Neuronal stem cell (in vitro differentiated cells): ENCODE results near the gene ZNF618.

Experiments used
- DNase-seq: peaks from one replicate; pipeline ENCODE4 v3.0.0-alpha.2; 2013; ENCODE audit warnings: low spot score
- H2AFZ ChIP-seq: one replicate; pipeline ENCODE4 v1.6.1; 2013; ENCODE audit warnings: mild to moderate bottlenecking, low read length, inconsistent platforms
- H2AK5ac ChIP-seq: 2 replicates; pipeline ENCODE4 v1.6.1; 2013; ENCODE audit warnings: low read depth, mild to moderate bottlenecking, inconsistent platforms, low read length, moderate library complexity, mixed read lengths
- H2BK120ac ChIP-seq: 2 replicates; pipeline ENCODE4 v1.6.1; 2013; ENCODE audit warnings: low read depth, mild to moderate bottlenecking, inconsistent platforms, low read length, moderate library complexity, mixed read lengths
- H2BK12ac ChIP-seq: one replicate; pipeline ENCODE4 v1.6.1; 2013; ENCODE audit warnings: low read length, inconsistent platforms
- H2BK15ac ChIP-seq: 2 replicates; pipeline ENCODE4 v1.6.1; 2013; ENCODE audit warnings: mild to moderate bottlenecking, low read length, inconsistent platforms, mixed read lengths
- H2BK5ac ChIP-seq: one replicate; pipeline ENCODE4 v1.6.1; 2013; ENCODE audit warnings: inconsistent platforms, mild to moderate bottlenecking, low read length, moderate library complexity
- H3K14ac ChIP-seq: one replicate; pipeline ENCODE4 v1.6.1; 2013; ENCODE audit warnings: low read length, inconsistent platforms
- H3K18ac ChIP-seq: 2 replicates; pipeline ENCODE4 v1.6.1; 2013; ENCODE audit warnings: low read length, inconsistent platforms
- H3K23ac ChIP-seq: 2 replicates; pipeline ENCODE4 v1.6.1; 2013; ENCODE audit warnings: low read depth, mild to moderate bottlenecking, mixed read lengths, low read length, inconsistent platforms; ENCODE audit not compliant: poor library complexity
- H3K27ac ChIP-seq: replicated peaks from 3 replicates; pipeline ENCODE4 v1.5.1; 2013; ENCODE audit warnings: low read length, inconsistent platforms
- H3K27me3 ChIP-seq, 3 experiments: 2 replicates each; pipeline ENCODE4 v1.6.1; 2013; ENCODE audit warnings: low read length in 3 of 3, mild to moderate bottlenecking in 2 of 3, inconsistent platforms in 1 of 3, low read depth in 1 of 3, mixed read lengths in 1 of 3, moderate library complexity in 1 of 3; ENCODE audit not compliant: control insufficient read depth in 3 of 3, insufficient read depth in 3 of 3
- H3K36me3 ChIP-seq, 2 donors: replicated peaks in 1 of 2; 2 replicates each; pipeline ENCODE4 v1.6.1; 2013; ENCODE audit warnings: low read length in 2 of 2; ENCODE audit not compliant: control insufficient read depth in 2 of 2, insufficient read depth in 2 of 2
- H3K4ac ChIP-seq: 2 replicates; pipeline ENCODE4 v1.6.1; 2013; ENCODE audit warnings: inconsistent platforms, mild to moderate bottlenecking, low read length, moderate library complexity
- H3K4me1 ChIP-seq, 2 donors: 1 replicate in 1 of 2; 2 replicates in 1 of 2; pipeline ENCODE4 v1.6.1; 2013; ENCODE audit warnings: low read length in 2 of 2, low read depth in 1 of 2; ENCODE audit not compliant: control insufficient read depth in 2 of 2, insufficient read depth in 1 of 2
- H3K4me2 ChIP-seq: one replicate; pipeline ENCODE4 v1.6.1; 2013; ENCODE audit warnings: mild to moderate bottlenecking, low read length, inconsistent platforms; ENCODE audit not compliant: insufficient read depth, poor library complexity, severe bottlenecking
- H3K4me3 ChIP-seq, 2 donors: 2 replicates each; pipeline ENCODE4 v1.5.1; 2013; ENCODE audit warnings: low read length in 2 of 2, mild to moderate bottlenecking in 2 of 2, inconsistent platforms in 1 of 2, moderate library complexity in 1 of 2
- H3K79me1 ChIP-seq: one replicate; pipeline ENCODE4 v1.6.1; 2013; ENCODE audit warnings: low read depth, mild to moderate bottlenecking, inconsistent platforms, low read length, moderate library complexity
- H3K9ac ChIP-seq: one replicate; pipeline ENCODE4 v1.6.1; 2013; ENCODE audit warnings: mild to moderate bottlenecking, low read depth, low read length, inconsistent platforms; ENCODE audit not compliant: poor library complexity
- H3K9me3 ChIP-seq, 2 donors: replicated peaks in 1 of 2; 2 replicates each; pipeline versions ENCODE3 to v1.6.1; 2013; ENCODE audit warnings: low read length in 2 of 2, mild to moderate bottlenecking in 2 of 2, inconsistent platforms in 1 of 2, low read depth in 1 of 2, mixed read lengths in 1 of 2, moderate library complexity in 1 of 2; ENCODE audit not compliant: control insufficient read depth in 2 of 2, insufficient read depth in 1 of 2
- H4K8ac ChIP-seq: one replicate; pipeline ENCODE4 v1.6.1; 2013; ENCODE audit warnings: low read depth, mild to moderate bottlenecking, inconsistent platforms, low read length, moderate library complexity
- H4K91ac ChIP-seq: one replicate; pipeline ENCODE4 v1.6.1; 2013; ENCODE audit warnings: low read length, low read depth, mild to moderate bottlenecking, inconsistent platforms; ENCODE audit not compliant: poor library complexity
- WGBS, 2 donors: extraction: QIAGEN DNeasy Blood & Tissue Kit; methylation state at CpG; one replicate each; pipeline ENCODE4 v1.1.7; 2013; ENCODE audit warnings: missing lambda C conversion rate in 2 of 2, mixed read lengths in 1 of 2; ENCODE audit not compliant: insufficient read length in 2 of 2, insufficient replicate concordance in 1 of 2; ENCODE audit errors: extremely low coverage in 2 of 2; 5-methylcytosine and 5-hydroxymethylcytosine counted together

Gene ZNF618

GRCh38 chr9:113916931-113917330, 40.8 kb downstream of the ZNF618 start:
- H2AK5ac ChIP-seq, result no peak overlapping the region
- DNase-seq, result no peak
- peaks cover 7 to 8% of the 10 kb centered on the region in 2 donors for H3K4me1 ChIP-seq
- H2BK5ac ChIP-seq, result no peak overlapping the region
- no peak overlapping the region for H2BK15ac ChIP-seq
- no peak overlapping the region for H3K18ac ChIP-seq
- H3K4me2 ChIP-seq, result no peak overlapping the region
- H3K27ac ChIP-seq, result no peak overlapping the region
- H4K91ac ChIP-seq, result no peak overlapping the region
- H4K8ac ChIP-seq, result no peak overlapping the region
- no peak overlapping the region for H3K4ac ChIP-seq
- no peaks in the 10 kb centered on the region for H3K27me3 ChIP-seq
- peaks cover 0 to 5% of the 10 kb centered on the region in 2 donors for H3K36me3 ChIP-seq
- no CpG with 5 or more reads among the region's 2 CpGs for whole genome bisulfite sequencing, 2 donors
- H3K14ac ChIP-seq, result no peak overlapping the region
- no peak overlapping the region for H2AFZ ChIP-seq
- H3K79me1 ChIP-seq, result peaks cover 6% of the 10 kb centered on the region
- no peak overlapping the region for H3K4me3 ChIP-seq
- no peak overlapping the region for H3K23ac ChIP-seq
- H2BK120ac ChIP-seq, result no peak overlapping the region
- H2BK12ac ChIP-seq, result no peak overlapping the region
- H3K9ac ChIP-seq, result no peak overlapping the region
- H3K9me3 ChIP-seq, result peaks cover 0 to 3% of the 10 kb centered on the region in 2 donors

- Histone ChIP-seq H4K91ac (no peak overlapping the region), H3K4me2 (no peak overlapping the region), H4K8ac (no peak overlapping the region), H3K79me1 (peaks cover 5% of the 10 kb centered on the region), H3K4ac (no peak overlapping the region), H2BK120ac (no peak overlapping the region), H3K23ac (no peak overlapping the region), H3K27ac (no peak overlapping the region), H3K4me1 (peaks cover 5 to 7% of the 10 kb centered on the region in 2 donors), H3K18ac (peak overlapping the region; percentile 32), H3K9me3 (peaks cover 2 to 17% of the 10 kb centered on the region in 2 donors), H2AFZ (no peak overlapping the region), H3K9ac (no peak overlapping the region), H2BK5ac (no peak overlapping the region), H2AK5ac (no peak overlapping the region), H3K36me3 (peaks cover 0 to 5% of the 10 kb centered on the region in 2 donors), H2BK15ac (no peak overlapping the region), H3K4me3 (no peak overlapping the region), H2BK12ac (no peak overlapping the region), H3K27me3 (no peaks in the 10 kb centered on the region), H3K14ac (no peak overlapping the region)
- DNase-seq, result no peak
- no CpG with 5 or more reads among the region's 8 CpGs for WGBS, 2 donors
Observed at GRCh38 chr9:113918697-113919350, 42.7 kb downstream of the ZNF618 start.

GRCh38 chr9:113919382-113919781, 43.3 kb downstream of the ZNF618 start:
- no peak overlapping the region for H2BK12ac ChIP-seq
- H3K27ac ChIP-seq, result no peak overlapping the region
- H3K4me3 ChIP-seq, result no peak overlapping the region
- no peak overlapping the region for H3K18ac ChIP-seq
- peaks cover 2 to 21% of the 10 kb centered on the region in 2 donors for H3K9me3 ChIP-seq
- no peak overlapping the region for H2BK5ac ChIP-seq
- H3K79me1 ChIP-seq, result peaks cover 5% of the 10 kb centered on the region
- H2AFZ ChIP-seq, result no peak overlapping the region
- peaks cover 0 to 5% of the 10 kb centered on the region in 2 donors for H3K36me3 ChIP-seq
- H3K4me2 ChIP-seq, result no peak overlapping the region
- H3K9ac ChIP-seq, result no peak overlapping the region
- H2BK120ac ChIP-seq, result no peak overlapping the region
- H2BK15ac ChIP-seq, result no peak overlapping the region
- no peak overlapping the region for H2AK5ac ChIP-seq
- H4K91ac ChIP-seq, result no peak overlapping the region
- WGBS, 2 donors, result no CpG with 5 or more reads among the region's 9 CpGs
- H3K4ac ChIP-seq, result no peak overlapping the region
- H3K14ac ChIP-seq, result no peak overlapping the region
- no peaks in the 10 kb centered on the region for H3K27me3 ChIP-seq
- no peak for DNase-seq
- H4K8ac ChIP-seq, result no peak overlapping the region
- H3K4me1 ChIP-seq, result peaks cover 5 to 7% of the 10 kb centered on the region in 2 donors
- H3K23ac ChIP-seq, result no peak overlapping the region

GRCh38 chr9:113919871-113920270, 43.8 kb downstream of the ZNF618 start:
- Histone ChIP-seq H3K79me1 (peaks cover 5% of the 10 kb centered on the region), H3K18ac (peak overlapping the region; percentile 3), H2BK15ac (no peak overlapping the region), H3K27ac (no peak overlapping the region), H3K36me3 (peaks cover 0 to 5% of the 10 kb centered on the region in 2 donors), H2BK120ac (no peak overlapping the region), H2BK12ac (no peak overlapping the region), H2AK5ac (no peak overlapping the region), H3K4me3 (no peak overlapping the region), H3K4ac (no peak overlapping the region), H3K9me3 (peaks cover 2 to 23% of the 10 kb centered on the region in 2 donors), H2AFZ (no peak overlapping the region), H3K23ac (no peak overlapping the region), H3K4me2 (no peak overlapping the region), H3K27me3 (no peaks in the 10 kb centered on the region), H2BK5ac (no peak overlapping the region), H3K4me1 (peaks cover 5 to 7% of the 10 kb centered on the region in 2 donors), H3K9ac (no peak overlapping the region), H4K8ac (no peak overlapping the region), H3K14ac (no peak overlapping the region), H4K91ac (no peak overlapping the region)
- no CpG with 5 or more reads among the region's 5 CpGs for WGBS, 2 donors
- DNase-seq, result no peak
